PC-3 (cell line): Measurements from ENCODE around the gene DLG2. TPM values are rescaled to one million over a fixed set of nuclear protein-coding genes. Genes with fewer than 3 reads are reported as not detected.

Experiments used
- ATAC-seq: fragments of 200-7000 bp; cut with Tn5 transposase; 2 replicates; pipeline ENCODE4 v1.9.1; 2020; ENCODE audit warnings: mild to moderate bottlenecking, moderate library complexity
- BruUV-seq: library from RNA; stranded (reverse); fragments of 400-500 nt; replicated peaks from 2 replicates; lab custom pipeline; 2021; lab: Mats Ljungman, UMichigan
- CTCF ChIA-PET: fragments of 300-600 bp; sonication (Branson Sonifier 250); formaldehyde crosslinking; loops from one replicate; lab custom pipeline; 2022; ENCODE audit warnings: antibody characterized with exemption; lab: Charles Lee
- POLR2A ChIA-PET: fragments of 300-600 bp; sonication (Branson Sonifier 250); formaldehyde crosslinking; loops from one replicate; lab custom pipeline; 2022; ENCODE audit warnings: antibody characterized with exemption; ENCODE audit not compliant: unreplicated experiment; lab: Charles Lee
- DNase-seq: peaks from one replicate; pipeline ENCODE4 v3.0.0-alpha.2; 2015
- H2AFZ ChIP-seq: fragments of 300-600 bp; sonication (generic); 2 replicates; pipeline ENCODE4 v1.6.0; 2016; ENCODE audit warnings: antibody characterized with exemption, low read length
- H3F3A ChIP-seq: fragments of 300-600 bp; sonication (generic); one replicate; pipeline ENCODE4 v1.6.0; 2017; ENCODE audit warnings: antibody characterized with exemption, low read length, control low read depth, mild to moderate bottlenecking; ENCODE audit not compliant: unreplicated experiment
- H3K27ac ChIP-seq: fragments of 300-600 bp; sonication (generic); 2 replicates; pipeline ENCODE4 v1.5.1; 2016; ENCODE audit warnings: mild to moderate bottlenecking, low read length
- H3K27me3 ChIP-seq: fragments of 300-600 bp; sonication (generic); 2 replicates; pipeline ENCODE4 v1.6.1; 2016; ENCODE audit warnings: low read length, mixed read lengths
- H3K36me3 ChIP-seq: fragments of 300-600 bp; sonication (generic); 2 replicates; pipeline ENCODE4 v1.6.1; 2016; ENCODE audit warnings: low read depth, mixed run types, low read length, mixed read lengths
- H3K4me1 ChIP-seq: fragments of 300-600 bp; sonication (generic); 2 replicates; pipeline ENCODE4 v1.5.1; 2016; ENCODE audit warnings: low read length; ENCODE audit not compliant: insufficient read depth
- H3K4me2 ChIP-seq: fragments of 300-600 bp; sonication (generic); 2 replicates; pipeline ENCODE4 v1.6.0; 2016; ENCODE audit warnings: low read length
- H3K4me3 ChIP-seq: fragments of 300-600 bp; sonication (generic); 2 replicates; pipeline ENCODE4 v1.5.1; 2016; ENCODE audit warnings: mild to moderate bottlenecking, low read length, mixed read lengths
- H3K79me2 ChIP-seq: fragments of 300-600 bp; sonication (generic); 2 replicates; pipeline ENCODE4 v1.6.1; 2017; ENCODE audit warnings: low read length, mixed read lengths
- H3K9ac ChIP-seq: fragments of 300-600 bp; sonication (generic); 2 replicates; pipeline ENCODE4 v1.6.0; 2016; ENCODE audit warnings: mild to moderate bottlenecking, low read length
- H3K9me2 ChIP-seq: fragments of 300-600 bp; sonication (generic); replicated peaks from 2 replicates; pipeline ENCODE4 v1.6.1; 2016; ENCODE audit warnings: mixed run types, low read length, mixed read lengths
- H3K9me3 ChIP-seq: fragments of 300-600 bp; sonication (generic); 2 replicates; pipeline ENCODE4 v1.6.1; 2016; ENCODE audit warnings: low read length, mixed read lengths
- H4K20me1 ChIP-seq: fragments of 300-600 bp; sonication (generic); 2 replicates; pipeline ENCODE4 v1.6.1; 2016; ENCODE audit warnings: low read length, mixed read lengths
- EZH2 ChIP-seq: fragments of 300-600 bp; sonication (generic); IDR thresholded peaks from one replicate; pipeline ENCODE4 v1.6.1; 2017; ENCODE audit warnings: antibody characterized with exemption, mild to moderate bottlenecking, low read length; ENCODE audit not compliant: unreplicated experiment
- EZH2phosphoT487 ChIP-seq: fragments of 300-600 bp; sonication (generic); IDR thresholded peaks from 2 replicates; pipeline ENCODE4 v1.6.1; 2018; ENCODE audit warnings: mild to moderate bottlenecking, antibody characterized with exemption, low read length, borderline replicate concordance
- intact Hi-C: fragments of 100-400 bp; cut with micrococcal nuclease; formaldehyde crosslinking; loops from 2 replicates; pipeline ENCODE4 v1.9.0; 2023
- total RNA-seq: library from RNA; depleted of rRNA; stranded (reverse); fragments of >200 nt; gene quantifications from 2 replicates; pipeline ENCODE4 v1.2.3, GENCODE V29; 2014
- TF ChIP-seq, protein P1 (sequence below): fragments of 300-600 bp; sonication (generic); conservative IDR thresholded peaks from 2 replicates; pipeline ENCODE4 v1.5.1; 2017; ENCODE audit warnings: antibody characterized with exemption, low read depth, mild to moderate bottlenecking, low read length

DLG2 gene
- total RNA-seq, 1 experiment from 2014 or later, result 0.58 TPM

GRCh38 chr11:85379066-85379465, 248.1 kb downstream of the DLG2 start:
- no peaks in the 10 kb centered on the region for H3K79me2 ChIP-seq
- no peak overlapping the region for H3K4me2 ChIP-seq
- H2AFZ ChIP-seq, result no peak overlapping the region
- POLR2A ChIA-PET, result no interaction called here
- no peaks in the 10 kb centered on the region for H4K20me1 ChIP-seq
- no peaks in the 10 kb centered on the region for H3K4me1 ChIP-seq
- H3K4me3 ChIP-seq, result no peak overlapping the region
- H3F3A ChIP-seq, result no peaks in the 10 kb centered on the region
- intact Hi-C loops, result no loop called here
- H3K9me2 ChIP-seq, result no peaks in the 10 kb centered on the region
- peaks cover 8% of the 10 kb centered on the region; the same call in 1 of the 2 replicates for H3K27me3 ChIP-seq
- CTCF ChIA-PET, result interaction anchor here (0.6 kb wide), 1 partner anchor 60 kb away, joined by 3 read pairs; no protein-coding TSS in a partner anchor
- no peak overlapping the region for H3K9ac ChIP-seq
- DNase-seq (no peak), ATAC-seq (no peak)
- H3K9me3 ChIP-seq, result no peaks in the 10 kb centered on the region
- H3K36me3 ChIP-seq, result no peaks in the 10 kb centered on the region
- no TSS peak for BruUV-seq
- H3K27ac ChIP-seq, result no peak overlapping the region
- no peak for TF ChIP-seq EZH2
- no peak for TF ChIP-seq EZH2phosphoT487
- TF ChIP-seq, protein P1, sequence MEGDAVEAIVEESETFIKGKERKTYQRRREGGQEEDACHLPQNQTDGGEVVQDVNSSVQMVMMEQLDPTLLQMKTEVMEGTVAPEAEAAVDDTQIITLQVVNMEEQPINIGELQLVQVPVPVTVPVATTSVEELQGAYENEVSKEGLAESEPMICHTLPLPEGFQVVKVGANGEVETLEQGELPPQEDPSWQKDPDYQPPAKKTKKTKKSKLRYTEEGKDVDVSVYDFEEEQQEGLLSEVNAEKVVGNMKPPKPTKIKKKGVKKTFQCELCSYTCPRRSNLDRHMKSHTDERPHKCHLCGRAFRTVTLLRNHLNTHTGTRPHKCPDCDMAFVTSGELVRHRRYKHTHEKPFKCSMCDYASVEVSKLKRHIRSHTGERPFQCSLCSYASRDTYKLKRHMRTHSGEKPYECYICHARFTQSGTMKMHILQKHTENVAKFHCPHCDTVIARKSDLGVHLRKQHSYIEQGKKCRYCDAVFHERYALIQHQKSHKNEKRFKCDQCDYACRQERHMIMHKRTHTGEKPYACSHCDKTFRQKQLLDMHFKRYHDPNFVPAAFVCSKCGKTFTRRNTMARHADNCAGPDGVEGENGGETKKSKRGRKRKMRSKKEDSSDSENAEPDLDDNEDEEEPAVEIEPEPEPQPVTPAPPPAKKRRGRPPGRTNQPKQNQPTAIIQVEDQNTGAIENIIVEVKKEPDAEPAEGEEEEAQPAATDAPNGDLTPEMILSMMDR, result no peak

DNA sequence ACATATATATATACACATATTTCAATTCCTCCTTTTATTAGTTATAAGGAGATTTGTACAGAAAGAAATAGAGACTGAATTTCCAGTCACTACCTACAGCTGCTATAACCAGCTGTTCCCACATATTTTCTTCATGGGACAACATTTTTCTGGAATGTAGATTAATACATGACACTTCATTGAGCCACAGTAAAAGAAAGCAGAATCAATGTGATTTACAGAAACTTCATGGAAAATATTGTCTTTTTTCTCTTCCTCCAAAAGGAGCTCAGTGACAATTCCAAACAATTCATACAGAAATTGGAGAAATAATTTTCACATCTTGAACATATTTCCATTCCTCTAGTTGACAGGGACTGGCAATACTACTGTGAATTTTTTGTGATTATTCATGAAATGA, 249.2 kb downstream of the DLG2 start:
- intact Hi-C loops, result no loop called here
- CTCF ChIA-PET, result no interaction called here

GRCh38 chr11:85359859-85360258, 267.3 kb downstream of the DLG2 start:
- Histone ChIP-seq H2AFZ (no peak overlapping the region), H4K20me1 (no peaks in the 10 kb centered on the region), H3K27ac (no peak overlapping the region), H3K4me3 (no peak overlapping the region), H3K27me3 (peaks cover 26% of the 10 kb centered on the region; the same call in 1 of the 2 replicates), H3K36me3 (no peaks in the 10 kb centered on the region), H3K9me3 (no peaks in the 10 kb centered on the region), H3K4me2 (no peak overlapping the region), H3K4me1 (no peaks in the 10 kb centered on the region), H3K79me2 (no peaks in the 10 kb centered on the region), H3K9ac (no peak overlapping the region), H3F3A (no peaks in the 10 kb centered on the region), H3K9me2 (no peaks in the 10 kb centered on the region)
- POLR2A ChIA-PET, result interaction anchor here (0.6 kb wide), 1 partner anchor 101 kb away, joined by 4 read pairs; no protein-coding TSS in a partner anchor
- no peak for TF ChIP-seq EZH2
- TF ChIP-seq EZH2phosphoT487, result no peak
- TF ChIP-seq, protein P1, result no peak
- no peak for DNase-seq
- CTCF ChIA-PET, result no interaction called here
- no peak for ATAC-seq
- no TSS peak for BruUV-seq
- intact Hi-C loops, result no loop called here

More for the DNA sequence above, 249.2 kb downstream of the DLG2 start:
- no peaks in the 10 kb centered on the region for H3K36me3 ChIP-seq
- no TSS peak for BruUV-seq
- H4K20me1 ChIP-seq, result no peaks in the 10 kb centered on the region
- no peak overlapping the region for H3K27ac ChIP-seq
- H3F3A ChIP-seq, result no peaks in the 10 kb centered on the region
- no peak for TF ChIP-seq EZH2phosphoT487
- TF ChIP-seq EZH2, result no peak
- TF ChIP-seq, protein P1, result no peak
- no peak overlapping the region for H2AFZ ChIP-seq
- no peak overlapping the region for H3K4me3 ChIP-seq
- H3K79me2 ChIP-seq, result no peaks in the 10 kb centered on the region
- H3K9me2 ChIP-seq, result no peaks in the 10 kb centered on the region
- no peaks in the 10 kb centered on the region for H3K4me1 ChIP-seq
- POLR2A ChIA-PET, result no interaction called here
- DNase-seq, result no peak
- H3K9me3 ChIP-seq, result no peaks in the 10 kb centered on the region
- no peak overlapping the region for H3K4me2 ChIP-seq
- no peak overlapping the region for H3K9ac ChIP-seq
- no peak for ATAC-seq
- H3K27me3 ChIP-seq, result peaks cover 8% of the 10 kb centered on the region; the same call in 1 of the 2 replicates
